ENCODE data around the gene ZNF587B.

- TF ChIP-seq, protein P1, sequence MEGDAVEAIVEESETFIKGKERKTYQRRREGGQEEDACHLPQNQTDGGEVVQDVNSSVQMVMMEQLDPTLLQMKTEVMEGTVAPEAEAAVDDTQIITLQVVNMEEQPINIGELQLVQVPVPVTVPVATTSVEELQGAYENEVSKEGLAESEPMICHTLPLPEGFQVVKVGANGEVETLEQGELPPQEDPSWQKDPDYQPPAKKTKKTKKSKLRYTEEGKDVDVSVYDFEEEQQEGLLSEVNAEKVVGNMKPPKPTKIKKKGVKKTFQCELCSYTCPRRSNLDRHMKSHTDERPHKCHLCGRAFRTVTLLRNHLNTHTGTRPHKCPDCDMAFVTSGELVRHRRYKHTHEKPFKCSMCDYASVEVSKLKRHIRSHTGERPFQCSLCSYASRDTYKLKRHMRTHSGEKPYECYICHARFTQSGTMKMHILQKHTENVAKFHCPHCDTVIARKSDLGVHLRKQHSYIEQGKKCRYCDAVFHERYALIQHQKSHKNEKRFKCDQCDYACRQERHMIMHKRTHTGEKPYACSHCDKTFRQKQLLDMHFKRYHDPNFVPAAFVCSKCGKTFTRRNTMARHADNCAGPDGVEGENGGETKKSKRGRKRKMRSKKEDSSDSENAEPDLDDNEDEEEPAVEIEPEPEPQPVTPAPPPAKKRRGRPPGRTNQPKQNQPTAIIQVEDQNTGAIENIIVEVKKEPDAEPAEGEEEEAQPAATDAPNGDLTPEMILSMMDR (IDR thresholded peaks at IDR 0.05) = no peak
- no peak for TF ChIP-seq ZFX (IDR thresholded peaks at IDR 0.05; ENCODE audit: borderline replicate concordance)
Measured at GRCh38 chr19:57812226-57812625, 17.9 kb upstream of the ZNF587B start.

Data from 22Rv1 (cell line).